Effector memory CD4-positive, alpha-beta T cell (primary cell): ENCODE data around the gene TIAM2.

Source experiments
- DNase-seq, 3 donors: peaks; one replicate each; pipeline ENCODE4 v3.0.0-alpha.2; 2020
- H3K27ac ChIP-seq: 2 replicates; pipeline ENCODE4 v1.7.0; 2013; ENCODE audit warnings: mild to moderate bottlenecking, low read length, moderate library complexity; ENCODE audit not compliant: insufficient read depth, poor library complexity, severe bottlenecking
- H3K27me3 ChIP-seq: replicated peaks from 2 replicates; pipeline ENCODE4 v1.7.0; 2013; ENCODE audit warnings: mild to moderate bottlenecking, low read length; ENCODE audit not compliant: insufficient read depth, control insufficient read depth, poor library complexity, severe bottlenecking
- H3K36me3 ChIP-seq: 2 replicates; pipeline ENCODE4 v1.7.0; 2013; ENCODE audit warnings: mild to moderate bottlenecking, low read length, moderate library complexity; ENCODE audit not compliant: control insufficient read depth, insufficient read depth
- H3K4me1 ChIP-seq: 2 replicates; pipeline ENCODE4 v1.7.0; 2013; ENCODE audit warnings: low read length, mild to moderate bottlenecking; ENCODE audit not compliant: control insufficient read depth, insufficient read depth, poor library complexity, severe bottlenecking
- H3K4me3 ChIP-seq: 2 replicates; pipeline ENCODE4 v1.7.0; 2013; ENCODE audit warnings: low read length, low read depth, mild to moderate bottlenecking; ENCODE audit not compliant: insufficient read depth, poor library complexity, severe bottlenecking
- H3K9me3 ChIP-seq: 2 replicates; pipeline ENCODE4 v1.7.0; 2013; ENCODE audit warnings: mild to moderate bottlenecking, low read length, moderate library complexity; ENCODE audit not compliant: control insufficient read depth

Gene TIAM2

GRCh38 chr6:155272353-155273232 lies 277.5 kb downstream of the TIAM2 start:
- peaks cover 11% of the 10 kb centered on the region for H3K36me3 ChIP-seq
- no peaks in the 10 kb centered on the region for H3K27me3 ChIP-seq
- H3K9me3 ChIP-seq, result no peaks in the 10 kb centered on the region
- H3K4me1 ChIP-seq, result no peaks in the 10 kb centered on the region
- DNase-seq, result no peak
- no peak overlapping the region for H3K4me3 ChIP-seq
- H3K27ac ChIP-seq, result no peak overlapping the region

- Histone ChIP-seq H3K27ac (no peak overlapping the region), H3K27me3 (no peaks in the 10 kb centered on the region), H3K4me3 (no peak overlapping the region), H3K4me1 (no peaks in the 10 kb centered on the region), H3K36me3 (peaks cover 11% of the 10 kb centered on the region), H3K9me3 (no peaks in the 10 kb centered on the region)
- DNase-seq, result no peak
Measured at GRCh38 chr6:155273431-155273830, 278.3 kb downstream of the TIAM2 start.

GRCh38 chr6:155274106-155274505 lies 279.0 kb downstream of the TIAM2 start:
- Histone ChIP-seq H3K4me1 (no peaks in the 10 kb centered on the region), H3K27ac (no peak overlapping the region), H3K9me3 (no peaks in the 10 kb centered on the region), H3K4me3 (no peak overlapping the region), H3K27me3 (no peaks in the 10 kb centered on the region), H3K36me3 (peaks cover 11% of the 10 kb centered on the region)
- DNase-seq, result no peak

GRCh38 chr6:155274533-155274932 lies 279.4 kb downstream of the TIAM2 start:
- DNase-seq, result no peak
- H3K4me1 ChIP-seq, result no peaks in the 10 kb centered on the region
- no peak overlapping the region for H3K27ac ChIP-seq
- no peaks in the 10 kb centered on the region for H3K27me3 ChIP-seq
- no peak overlapping the region for H3K4me3 ChIP-seq
- peaks cover 11% of the 10 kb centered on the region for H3K36me3 ChIP-seq
- no peaks in the 10 kb centered on the region for H3K9me3 ChIP-seq

GRCh38 chr6:155275808-155276480 lies 280.8 kb downstream of the TIAM2 start:
- Histone ChIP-seq H3K27ac (no peak overlapping the region), H3K4me1 (no peaks in the 10 kb centered on the region), H3K9me3 (no peaks in the 10 kb centered on the region), H3K36me3 (peaks cover 11% of the 10 kb centered on the region), H3K27me3 (no peaks in the 10 kb centered on the region), H3K4me3 (no peak overlapping the region)
- DNase-seq, result no peak

- H3K4me3 ChIP-seq, result no peak overlapping the region
Measured at GRCh38 chr6:155276638-155277037, 281.5 kb downstream of the TIAM2 start.

GRCh38 chr6:155278319-155279049 lies 283.4 kb downstream of the TIAM2 start:
- Histone ChIP-seq H3K9me3 (no peaks in the 10 kb centered on the region), H3K36me3 (peaks cover 9% of the 10 kb centered on the region)

More at GRCh38 chr6:155276638-155277037, 281.5 kb downstream of the TIAM2 start:
- DNase-seq, result no peak
- Histone ChIP-seq H3K27me3 (no peaks in the 10 kb centered on the region), H3K4me1 (no peaks in the 10 kb centered on the region), H3K36me3 (peaks cover 11% of the 10 kb centered on the region), H3K27ac (no peak overlapping the region), H3K9me3 (no peaks in the 10 kb centered on the region)

GRCh38 chr6:155284775-155285174 lies 289.7 kb downstream of the TIAM2 start:
- Histone ChIP-seq H3K9me3 (no peaks in the 10 kb centered on the region), H3K27me3 (no peaks in the 10 kb centered on the region), H3K4me1 (no peaks in the 10 kb centered on the region), H3K4me3 (no peak overlapping the region), H3K27ac (no peak overlapping the region), H3K36me3 (peaks cover 26% of the 10 kb centered on the region)
- DNase-seq, result no peak

More at GRCh38 chr6:155278319-155279049, 283.4 kb downstream of the TIAM2 start:
- H3K27ac ChIP-seq, result no peak overlapping the region
- H3K4me3 ChIP-seq, result no peak overlapping the region
- DNase-seq, result no peak
- H3K27me3 ChIP-seq, result no peaks in the 10 kb centered on the region
- no peaks in the 10 kb centered on the region for H3K4me1 ChIP-seq

GRCh38 chr6:155287762-155288161 lies 292.6 kb downstream of the TIAM2 start:
- H3K4me3 ChIP-seq, result no peak overlapping the region
- no peak overlapping the region for H3K27ac ChIP-seq
- no peaks in the 10 kb centered on the region for H3K9me3 ChIP-seq
- no peaks in the 10 kb centered on the region for H3K27me3 ChIP-seq
- peaks cover 43% of the 10 kb centered on the region for H3K36me3 ChIP-seq
- H3K4me1 ChIP-seq, result no peaks in the 10 kb centered on the region
- no peak for DNase-seq
